Measurements from ENCODE around the gene CDH15.
A peak's percentile ranks its signal among the peaks of the same experiment; 100 is the strongest.
"Not testable (repeated sequence)": the region's sequence is repeated elsewhere in the genome, so short reads cannot be mapped to it uniquely, and the experiment has no call there.

Gene CDH15

DNA sequence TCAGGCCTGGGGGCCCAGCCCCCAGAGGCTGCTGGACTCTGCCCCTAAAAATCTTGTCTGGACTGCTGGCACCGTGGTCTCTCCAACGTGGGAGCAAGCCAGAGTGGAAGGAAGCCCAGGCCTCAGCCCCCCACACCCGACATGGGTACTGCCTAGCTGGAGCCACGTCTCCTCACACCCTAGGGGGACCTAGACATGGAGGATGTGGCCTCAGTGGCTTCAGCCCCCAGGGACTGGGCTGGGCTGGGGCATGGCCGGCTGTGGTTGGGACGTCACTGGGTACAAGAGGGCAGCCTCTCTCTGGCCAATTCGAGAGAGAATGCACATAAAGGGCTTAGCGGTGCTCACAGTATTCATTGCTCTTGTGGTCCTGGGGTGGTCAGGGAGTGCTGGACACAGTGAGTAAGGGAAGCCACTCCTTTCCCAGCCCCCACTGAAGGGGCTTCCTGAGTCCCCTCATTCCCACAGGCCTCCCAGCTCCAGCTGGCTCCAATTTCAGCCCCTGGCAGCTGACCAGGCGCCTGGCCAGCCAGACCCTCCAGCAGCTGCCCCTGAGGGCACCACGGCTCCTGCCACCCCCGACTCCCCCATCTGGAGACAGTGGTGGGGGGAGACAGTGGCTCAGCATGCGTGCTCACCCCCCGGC lies 1.1 kb downstream of the CDH15 start:
- no peak for DNase-seq

DNA sequence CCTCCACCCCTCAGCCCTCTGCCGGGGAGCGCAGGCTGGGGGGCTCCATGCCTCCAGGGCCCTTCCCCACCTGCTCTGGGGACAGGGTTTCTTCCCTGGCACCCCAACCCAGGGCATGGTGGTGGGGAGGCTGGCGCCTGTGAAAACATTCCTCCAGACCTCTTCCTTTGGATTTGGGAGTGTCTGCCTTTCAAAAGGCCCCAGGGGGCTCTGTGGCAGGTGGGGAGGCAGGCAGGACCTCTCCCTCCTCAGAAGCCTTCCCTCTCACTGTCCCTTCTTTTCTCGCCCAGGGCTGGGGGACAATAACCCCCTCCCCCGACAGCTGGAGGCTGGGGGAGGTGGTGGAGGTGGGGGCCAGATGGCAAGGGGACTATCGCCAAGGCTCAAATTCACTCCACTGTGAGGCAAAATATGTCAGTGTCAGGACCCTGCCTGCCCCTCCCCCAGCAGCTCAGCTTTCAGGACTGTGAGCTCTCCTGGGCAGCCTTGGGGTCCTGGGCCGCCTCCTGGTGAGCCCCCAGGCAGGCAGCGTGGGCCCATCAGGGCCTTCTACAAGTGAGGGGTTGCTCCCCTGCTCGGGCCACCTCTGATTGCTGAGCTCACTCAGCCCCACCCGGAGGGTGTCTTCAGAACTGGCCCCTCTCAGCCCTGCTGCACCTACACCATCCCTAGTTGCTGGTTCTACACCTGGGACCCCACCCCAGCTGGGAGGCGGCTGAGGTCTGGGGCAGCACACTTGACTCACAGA lies 1.8 kb downstream of the CDH15 start:
- no peak for DNase-seq

DNA sequence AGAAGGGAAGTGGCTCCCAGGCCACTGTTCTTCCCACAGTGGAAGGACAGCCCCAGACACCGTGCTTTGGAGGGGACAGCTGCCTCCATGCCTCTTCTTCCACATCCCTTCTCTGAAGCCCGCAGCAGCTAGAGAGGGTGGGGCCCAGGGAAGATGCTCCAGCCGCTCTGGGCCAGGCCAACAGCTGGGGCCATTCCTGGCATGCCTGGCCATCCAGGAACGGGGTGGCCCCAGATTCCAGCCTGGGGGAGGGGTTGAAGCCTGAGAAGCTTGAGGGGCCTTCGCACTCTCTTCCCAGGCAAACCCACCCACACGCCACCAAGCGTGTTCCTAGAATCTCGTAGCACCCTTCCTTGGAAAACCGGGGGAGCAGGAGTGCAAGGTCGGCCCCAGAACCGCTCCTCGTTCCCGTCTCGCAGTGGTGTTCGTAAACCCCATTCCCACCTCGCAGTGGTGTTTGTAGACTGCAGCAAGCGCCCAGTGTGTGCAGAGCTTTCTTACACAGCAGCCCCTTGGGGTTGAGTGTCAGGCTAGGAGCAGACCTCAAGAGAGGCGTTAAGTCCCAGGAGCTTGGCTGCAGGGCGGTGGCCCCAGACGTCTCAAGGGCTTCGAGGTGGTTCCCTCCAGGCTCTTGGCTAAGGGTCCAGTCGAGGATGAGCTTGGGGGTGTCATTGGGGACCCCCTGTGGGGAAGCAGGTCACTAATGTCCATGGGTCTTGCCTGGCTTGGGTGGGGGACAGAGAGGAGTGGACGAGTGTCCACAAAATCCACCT lies 2.7 kb downstream of the CDH15 start:
- DNase-seq: no peak

DNA sequence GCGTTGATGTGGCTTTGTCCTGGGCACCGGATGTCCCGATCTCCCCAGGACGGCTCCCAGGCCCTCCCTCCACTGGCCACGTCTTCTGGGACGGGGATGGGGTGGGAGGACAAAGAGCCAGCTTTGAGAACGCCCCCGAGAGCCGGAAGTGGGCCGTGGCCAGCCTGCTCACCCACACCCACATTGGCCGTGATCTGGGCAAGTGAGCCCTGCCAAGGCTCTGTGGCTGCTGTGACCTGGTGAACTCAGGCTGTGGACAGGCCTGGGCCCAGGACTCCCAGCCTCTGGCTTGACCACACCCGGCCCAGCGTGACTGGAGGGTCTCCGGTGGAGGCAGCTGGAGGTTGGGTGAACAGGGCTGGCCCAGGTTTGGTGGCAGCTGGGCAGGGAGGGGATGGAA lies 3.3 kb downstream of the CDH15 start:
- DNase-seq: no peak

DNA sequence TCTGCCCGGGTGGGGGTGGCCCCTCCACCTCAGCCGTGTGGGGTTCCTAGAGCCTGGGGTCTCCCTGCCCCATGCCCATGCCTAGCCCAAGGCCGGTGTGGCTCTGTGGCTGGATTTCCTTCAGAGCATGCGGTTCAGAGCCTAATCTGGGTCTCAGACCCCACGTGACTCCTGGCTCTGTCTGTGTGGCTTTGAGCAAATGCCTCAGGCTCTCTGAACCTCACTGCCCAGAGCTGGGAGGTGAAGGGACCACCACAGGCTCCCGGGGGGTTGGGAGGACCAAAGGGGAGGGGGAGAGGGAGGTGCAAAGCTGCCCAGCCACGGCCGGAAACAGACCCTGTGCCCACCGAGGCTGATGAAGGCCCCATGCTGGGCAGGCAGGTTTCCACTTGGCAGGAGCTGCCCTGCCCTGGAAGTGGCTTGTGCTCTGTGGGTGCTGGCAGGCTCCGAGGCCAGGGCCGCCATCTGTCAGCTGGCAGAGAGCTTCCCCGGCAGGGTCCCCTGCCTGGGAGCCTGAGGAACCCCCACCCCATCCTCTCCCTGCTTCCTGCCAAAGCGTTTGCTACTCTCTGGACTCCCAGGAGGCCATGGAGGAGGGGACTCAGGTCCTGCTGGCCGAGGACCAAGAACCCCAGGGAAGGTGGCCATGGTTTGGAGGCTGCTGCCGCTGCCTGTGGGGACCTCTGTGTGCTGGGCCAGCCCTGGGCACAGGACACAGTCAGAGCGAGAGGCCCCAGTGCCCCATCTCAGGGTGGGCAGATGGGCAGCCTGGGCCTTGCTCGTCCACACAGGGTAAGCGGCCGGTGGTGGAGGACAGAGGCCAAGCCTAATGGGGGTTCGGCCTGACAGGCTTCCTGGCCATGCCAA lies 4.0 kb downstream of the CDH15 start:
- no peak for DNase-seq

DNA sequence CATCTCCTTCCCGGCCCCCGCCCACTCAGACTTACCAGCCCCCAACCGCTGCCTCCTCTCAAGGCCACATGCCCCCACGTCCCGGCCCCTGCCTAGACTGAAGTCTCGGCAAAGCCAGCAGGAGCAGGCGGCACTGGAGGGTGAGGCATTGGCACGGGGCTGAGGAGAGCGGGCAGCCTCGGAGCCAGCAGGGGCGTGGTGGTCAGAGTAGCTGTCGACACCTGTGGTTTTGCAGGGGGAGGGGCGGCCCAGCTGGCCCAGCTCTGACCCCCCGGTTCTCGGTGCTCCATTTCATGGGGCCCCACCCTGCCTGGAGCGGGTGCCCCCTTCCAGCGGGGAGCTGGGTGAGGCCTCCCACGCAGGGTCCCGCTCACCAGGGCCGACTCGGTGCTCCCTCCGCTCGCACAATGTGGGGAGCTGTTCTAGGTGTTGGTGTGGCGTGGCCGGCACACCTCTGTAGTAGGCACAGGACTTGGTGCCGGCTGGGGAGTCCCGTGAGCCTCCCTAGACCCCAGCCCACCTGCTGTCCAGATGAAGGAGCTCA lies 4.7 kb downstream of the CDH15 start:
- DNase-seq: no peak

DNA sequence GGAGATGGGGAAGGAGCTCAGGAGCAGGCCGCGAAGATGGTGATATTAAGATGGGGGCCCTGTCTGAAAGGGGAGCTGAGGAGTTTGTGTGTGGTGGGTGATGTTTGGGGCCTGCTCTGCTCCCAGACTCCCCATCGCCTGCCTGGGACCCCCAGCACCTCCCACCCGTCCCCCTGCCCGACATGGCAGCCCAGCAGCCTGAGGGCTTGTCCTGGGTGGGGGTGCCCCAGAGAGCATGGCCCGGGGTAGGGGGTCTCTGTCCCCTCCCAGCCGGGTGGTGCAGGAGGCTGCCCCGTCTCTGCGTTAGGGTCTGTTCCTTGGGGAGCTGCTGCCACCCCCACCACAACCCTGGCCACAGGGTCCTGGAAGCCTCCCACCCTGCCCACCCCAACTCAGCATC lies 5.2 kb downstream of the CDH15 start:
- no peak for DNase-seq

DNA sequence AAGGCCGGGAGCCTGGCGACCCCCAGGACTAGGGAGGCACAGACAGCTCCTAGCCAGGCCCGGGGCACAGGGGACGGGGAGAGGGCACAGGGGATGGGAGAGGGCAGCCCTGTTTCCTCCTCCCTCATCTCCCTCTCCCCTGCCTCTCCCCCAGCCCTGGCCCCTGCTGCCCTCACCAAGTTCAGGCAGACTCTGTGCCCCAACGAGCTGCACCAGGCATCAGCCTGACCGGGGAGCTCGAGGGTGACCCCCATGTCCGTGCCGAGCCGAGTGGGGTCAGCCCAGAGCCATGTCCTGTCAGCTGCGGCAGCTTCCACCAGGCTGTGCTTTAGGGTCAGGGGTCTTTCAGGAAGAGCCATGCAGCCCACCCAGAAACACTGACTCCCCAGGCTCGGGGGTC lies 6.0 kb downstream of the CDH15 start:
- DNase-seq: no peak

DNA sequence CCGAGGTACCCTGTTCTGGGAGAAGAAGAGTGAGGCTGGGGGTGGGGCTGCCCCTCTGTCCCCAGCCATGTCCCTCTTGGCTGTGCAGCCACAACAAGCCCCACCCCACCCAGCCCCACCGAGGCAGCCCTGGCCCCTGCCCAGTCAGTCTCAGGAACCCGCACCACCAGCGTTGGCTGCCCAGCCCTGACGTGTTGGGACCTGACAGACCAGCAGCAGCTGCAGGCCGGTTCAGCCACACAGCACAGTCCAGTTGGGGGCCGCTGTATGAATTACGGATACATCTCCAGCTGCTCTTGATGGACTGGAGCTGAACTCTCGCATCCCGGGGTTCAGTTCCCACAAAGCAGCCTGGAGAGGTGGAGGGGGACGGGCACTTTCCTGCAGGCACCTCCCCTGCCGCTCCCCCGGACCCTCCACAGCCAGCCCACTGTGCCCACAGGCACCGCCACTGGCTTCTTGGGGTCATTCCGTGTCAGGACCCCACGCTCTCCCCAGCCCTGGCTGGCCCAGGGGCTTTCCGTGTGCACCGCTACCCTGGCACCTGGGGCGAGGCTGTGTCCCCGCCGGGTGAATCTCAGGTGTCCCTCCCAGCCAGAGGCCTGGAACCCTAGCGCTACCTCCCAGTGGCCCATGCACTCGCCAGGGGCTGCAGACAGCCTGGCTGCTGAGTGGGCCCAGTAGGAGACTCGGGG lies 7.1 kb downstream of the CDH15 start:
- no peak for DNase-seq

DNA sequence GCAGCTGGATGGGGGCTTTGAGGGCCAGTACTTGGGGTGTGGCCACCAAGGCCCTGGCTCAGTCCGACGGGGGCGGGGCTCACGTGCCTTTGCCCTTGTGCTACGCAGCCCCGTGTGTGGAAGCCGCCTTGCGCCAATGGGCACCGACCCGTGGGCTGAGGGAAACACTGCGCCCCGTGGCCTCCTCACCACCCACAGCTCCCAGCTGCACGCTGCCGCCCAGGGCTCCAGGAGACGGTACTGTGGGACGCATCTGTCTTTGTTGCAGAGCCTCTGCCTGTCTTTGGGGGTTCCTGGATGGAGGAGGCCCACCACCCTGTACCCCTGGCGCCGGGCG lies 7.6 kb downstream of the CDH15 start:
- no peak for DNase-seq

DNA sequence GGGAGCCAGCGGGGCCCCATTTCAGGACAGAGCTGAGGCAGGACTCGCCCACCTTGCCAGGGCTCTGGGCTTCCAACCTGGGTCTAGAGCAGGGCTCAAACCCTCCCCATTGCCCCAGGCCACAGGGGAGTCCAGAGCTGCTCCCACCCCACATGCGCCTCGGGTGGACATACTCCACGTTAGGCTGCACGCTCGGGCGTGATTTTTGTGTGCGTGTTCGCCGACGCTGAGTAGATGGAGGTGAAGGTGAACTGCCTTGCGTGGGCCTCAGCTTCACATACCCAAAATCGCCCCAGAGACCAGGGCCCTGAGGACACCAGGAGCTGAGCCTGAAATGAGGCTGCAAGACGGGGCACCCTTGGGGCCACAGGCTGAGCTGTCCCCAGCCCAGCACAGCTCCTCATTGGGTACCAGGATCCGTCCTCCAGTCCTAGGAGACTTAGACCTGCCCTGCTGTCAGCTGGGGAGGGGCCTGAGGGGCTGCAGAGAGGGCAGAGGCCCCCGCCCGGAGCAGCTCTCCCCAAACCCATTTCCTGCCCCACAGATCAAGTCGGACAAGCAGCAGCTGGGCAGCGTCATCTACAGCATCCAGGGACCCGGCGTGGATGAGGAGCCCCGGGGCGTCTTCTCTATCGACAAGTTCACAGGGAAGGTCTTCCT lies 8.2 kb downstream of the CDH15 start:
- DNase-seq: no peak

DNA sequence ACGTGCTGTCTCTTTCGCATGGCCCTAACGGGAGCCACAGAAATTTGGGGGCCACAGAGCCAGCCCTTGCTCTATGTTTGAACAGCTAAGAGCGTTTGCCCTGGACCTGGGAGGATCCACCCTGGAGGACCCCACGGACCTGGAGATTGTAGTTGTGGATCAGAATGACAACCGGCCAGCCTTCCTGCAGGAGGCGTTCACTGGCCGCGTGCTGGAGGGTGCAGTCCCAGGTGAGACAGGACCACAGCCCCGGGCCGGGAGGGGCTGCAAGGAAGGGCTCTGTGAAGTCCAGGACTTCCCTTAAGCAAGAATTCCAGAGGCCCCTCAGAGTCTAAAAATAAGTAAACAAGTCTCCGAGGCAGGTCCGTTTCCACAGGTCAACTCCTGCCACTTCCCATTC lies 11.9 kb downstream of the CDH15 start:
- no peak for DNase-seq

DNA sequence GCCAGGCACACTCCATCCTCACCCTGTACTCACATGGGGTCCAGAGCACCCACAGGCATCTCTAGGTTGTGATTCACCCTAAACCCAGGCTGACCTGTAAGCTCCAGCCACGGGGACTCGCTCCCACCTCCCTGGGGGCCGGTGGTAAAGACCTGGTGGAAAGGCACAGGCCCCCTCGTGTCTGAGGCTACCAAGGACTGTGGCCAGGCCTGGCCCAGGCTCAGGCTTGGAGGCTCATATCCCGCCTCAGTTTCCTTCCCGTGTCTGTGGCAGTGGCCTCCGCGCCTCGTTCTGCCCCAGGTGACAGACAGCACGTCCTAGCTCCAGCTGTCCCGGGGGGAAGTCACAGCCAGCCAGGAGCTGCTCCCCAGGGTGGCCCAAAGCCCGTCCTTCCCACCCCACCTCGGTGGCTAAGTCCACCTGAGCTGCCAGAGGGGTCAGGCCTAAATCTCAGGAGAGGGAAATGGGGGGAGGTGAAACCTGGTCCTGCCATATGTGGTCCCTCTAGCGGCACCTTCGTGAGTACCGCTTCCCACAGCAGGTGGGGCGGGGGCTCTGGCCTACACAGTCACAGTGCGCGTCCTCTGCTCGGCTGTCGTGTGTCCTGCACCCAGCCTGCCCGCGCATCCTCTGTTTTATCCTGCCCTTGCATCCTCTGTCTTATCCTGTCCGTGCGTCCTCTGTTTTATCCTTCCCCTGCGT lies 12.6 kb downstream of the CDH15 start:
- DNase-seq: no peak

DNA sequence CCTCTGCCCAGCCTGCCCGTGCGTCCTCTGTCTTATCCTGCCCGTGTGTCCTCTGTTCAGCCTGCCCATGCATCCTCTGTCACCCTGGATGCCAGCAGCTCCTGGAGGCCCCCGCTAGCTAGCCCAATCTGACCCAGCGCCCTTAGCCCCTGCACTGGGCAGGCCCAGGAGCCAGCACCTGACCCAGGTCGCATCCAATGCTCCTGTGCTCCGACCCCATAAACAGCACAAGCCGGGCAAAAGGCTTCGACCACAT lies 13.1 kb downstream of the CDH15 start:
- no peak for DNase-seq

DNA sequence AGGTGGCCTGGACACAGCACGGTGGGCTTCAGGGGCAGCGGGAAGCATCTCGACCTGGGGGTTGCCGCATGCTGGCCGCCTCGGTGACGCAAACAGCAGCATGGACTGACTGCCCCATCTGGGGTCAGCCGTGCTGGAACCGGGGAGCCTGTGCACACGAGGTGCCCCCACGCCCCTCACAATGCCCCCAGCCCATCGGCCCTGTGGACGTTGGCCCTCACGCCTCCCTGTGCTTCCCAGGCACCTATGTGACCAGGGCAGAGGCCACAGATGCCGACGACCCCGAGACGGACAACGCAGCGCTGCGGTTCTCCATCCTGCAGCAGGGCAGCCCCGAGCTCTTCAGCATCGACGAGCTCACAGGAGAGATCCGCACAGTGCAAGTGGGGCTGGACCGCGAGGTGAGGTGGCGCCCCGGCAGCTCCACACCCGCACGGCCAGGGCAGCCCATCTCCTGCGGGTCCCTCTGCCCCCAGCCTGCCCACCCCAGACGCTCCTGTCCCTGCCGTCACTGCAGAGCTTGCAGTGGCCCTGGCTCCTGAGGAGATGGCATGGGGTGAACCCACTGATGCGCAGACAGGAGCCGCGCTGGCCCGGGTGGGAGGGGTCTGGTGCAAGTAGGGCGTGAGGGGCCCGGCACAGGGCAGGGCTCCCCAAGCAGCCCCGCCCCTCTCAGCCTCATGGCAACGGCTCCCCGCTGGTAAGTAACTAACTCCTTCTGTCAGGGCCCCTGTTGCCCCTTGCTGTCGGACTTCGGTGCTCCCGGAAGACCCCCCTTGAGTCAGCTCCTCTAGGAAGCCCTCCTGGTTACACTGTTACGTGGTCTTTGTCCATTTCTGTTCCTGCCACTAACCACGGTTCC lies 13.6 kb downstream of the CDH15 start:
- DNase-seq: no peak

DNA sequence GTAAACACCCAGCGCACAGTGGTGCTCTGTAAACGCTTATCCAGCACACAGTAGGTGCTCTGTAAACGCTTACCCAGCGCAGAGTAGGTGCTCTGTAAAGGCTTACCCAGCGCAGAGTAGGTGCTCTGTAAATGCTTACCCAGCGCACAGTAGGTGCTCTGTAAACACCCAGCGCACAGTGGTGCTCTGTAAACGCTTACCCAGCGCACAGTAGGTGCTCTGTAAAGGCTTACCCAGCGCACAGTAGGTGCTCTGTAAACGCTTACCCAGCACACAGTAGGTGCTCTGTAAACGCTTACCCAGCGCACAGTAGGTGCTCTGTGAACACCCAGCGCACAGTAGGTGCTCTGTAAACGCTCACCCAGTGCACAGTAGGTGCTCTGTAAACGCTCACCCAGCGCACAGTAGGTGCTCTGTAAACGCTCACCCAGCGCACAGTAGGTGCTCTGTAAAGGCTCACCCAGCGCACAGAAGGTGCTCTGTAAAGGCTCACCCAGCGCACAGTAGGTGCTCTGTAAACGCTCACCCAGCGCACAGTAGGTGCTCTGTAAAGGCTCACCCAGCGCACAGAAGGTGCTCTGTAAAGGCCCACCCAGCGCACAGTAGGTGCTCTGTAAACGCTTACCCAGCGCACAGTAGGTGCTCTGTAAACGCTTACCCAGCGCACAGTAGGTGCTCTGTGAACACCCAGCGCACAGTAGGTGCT lies 14.5 kb downstream of the CDH15 start:
- DNase-seq: not testable (repeated sequence)

DNA sequence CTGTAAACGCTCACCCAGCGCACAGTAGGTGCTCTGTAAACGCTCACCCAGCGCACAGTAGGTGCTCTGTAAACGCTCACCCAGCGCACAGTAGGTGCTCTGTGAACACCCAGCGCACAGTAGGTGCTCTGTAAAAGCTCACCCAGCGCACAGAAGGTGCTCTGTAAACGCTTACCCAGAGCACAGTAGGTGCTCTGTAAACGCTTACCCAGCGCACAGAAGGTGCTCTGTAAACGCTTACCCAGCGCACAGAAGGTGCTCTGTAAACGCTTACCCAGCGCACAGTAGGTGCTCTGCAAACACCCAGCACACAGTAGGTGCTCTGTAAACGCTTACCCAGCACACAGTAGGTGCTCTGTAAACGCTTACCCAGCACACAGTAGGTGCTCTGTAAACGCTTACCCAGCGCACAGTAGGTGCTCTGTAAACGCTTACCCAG lies 15.1 kb downstream of the CDH15 start:
- not testable (repeated sequence) for DNase-seq

DNA sequence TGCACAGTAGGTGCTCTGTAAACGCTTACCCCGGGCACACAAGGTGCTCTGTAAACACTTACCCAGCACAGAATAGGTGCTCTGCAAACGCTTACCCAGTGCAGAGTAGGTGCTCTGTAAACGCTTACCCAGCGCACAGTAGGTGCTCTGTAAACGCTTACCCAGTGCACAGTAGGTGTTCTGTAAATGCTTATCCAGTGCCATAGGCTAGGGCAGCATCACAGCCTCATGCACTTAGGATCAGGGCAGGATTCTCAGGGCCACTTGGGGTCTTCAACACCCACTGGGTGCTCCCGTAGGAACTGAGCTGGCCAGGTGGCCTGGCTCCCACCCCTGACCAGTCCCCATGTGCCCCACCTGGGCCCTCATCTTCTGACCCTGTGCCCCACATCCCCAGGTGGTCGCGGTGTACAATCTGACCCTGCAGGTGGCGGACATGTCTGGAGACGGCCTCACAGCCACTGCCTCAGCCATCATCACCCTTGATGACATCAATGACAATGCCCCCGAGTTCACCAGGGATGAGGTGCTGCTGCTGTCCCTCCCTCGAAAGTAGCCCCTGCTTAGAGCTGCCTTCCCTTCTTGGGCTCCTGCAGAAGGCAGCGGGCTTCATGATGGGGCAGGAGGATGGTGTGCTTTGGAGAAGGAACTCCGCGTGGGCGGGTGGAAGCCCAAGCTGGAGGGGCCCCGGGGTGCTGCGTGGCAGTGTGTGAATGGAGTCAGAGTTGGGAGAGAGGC lies 15.7 kb downstream of the CDH15 start:
- DNase-seq: peak; percentile 33
